ENCODE results near the gene BPIFA3.

BPIFA3 gene

DNA sequence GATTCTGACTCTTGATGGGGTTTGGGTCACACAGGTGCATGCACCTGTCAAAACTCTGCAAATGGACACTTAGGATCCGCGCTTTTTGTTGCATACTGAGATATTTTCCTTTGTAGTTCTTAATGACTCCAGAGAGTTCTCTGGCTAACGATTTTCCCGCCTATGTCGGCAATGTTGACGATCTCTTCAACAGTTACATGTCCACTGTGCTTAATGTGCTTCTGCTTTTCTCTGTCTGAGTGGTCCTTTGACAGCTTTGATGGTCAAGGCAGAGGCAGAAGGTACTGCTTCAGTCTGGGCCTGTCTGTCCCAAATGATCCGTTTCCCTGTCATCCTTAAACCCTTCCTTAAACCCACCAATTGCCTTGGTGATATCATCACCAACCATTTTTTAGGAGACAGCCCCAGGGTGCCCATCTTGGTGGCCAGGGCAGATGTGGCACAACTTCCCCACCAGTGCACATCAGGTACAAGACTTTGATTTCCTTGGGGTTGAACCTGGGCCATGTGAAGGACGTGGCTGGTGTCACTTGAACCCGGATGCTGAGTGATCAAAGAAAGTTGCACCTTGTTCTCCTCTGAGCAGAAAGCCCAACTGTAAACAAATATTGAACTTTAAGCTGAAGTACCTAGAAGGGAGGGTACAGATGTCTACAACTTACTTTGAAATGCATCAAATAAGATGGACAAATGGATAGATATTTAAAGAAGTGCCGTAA, 55.2 kb downstream of the BPIFA3 start:
- DNase-seq, result no peak

DNA sequence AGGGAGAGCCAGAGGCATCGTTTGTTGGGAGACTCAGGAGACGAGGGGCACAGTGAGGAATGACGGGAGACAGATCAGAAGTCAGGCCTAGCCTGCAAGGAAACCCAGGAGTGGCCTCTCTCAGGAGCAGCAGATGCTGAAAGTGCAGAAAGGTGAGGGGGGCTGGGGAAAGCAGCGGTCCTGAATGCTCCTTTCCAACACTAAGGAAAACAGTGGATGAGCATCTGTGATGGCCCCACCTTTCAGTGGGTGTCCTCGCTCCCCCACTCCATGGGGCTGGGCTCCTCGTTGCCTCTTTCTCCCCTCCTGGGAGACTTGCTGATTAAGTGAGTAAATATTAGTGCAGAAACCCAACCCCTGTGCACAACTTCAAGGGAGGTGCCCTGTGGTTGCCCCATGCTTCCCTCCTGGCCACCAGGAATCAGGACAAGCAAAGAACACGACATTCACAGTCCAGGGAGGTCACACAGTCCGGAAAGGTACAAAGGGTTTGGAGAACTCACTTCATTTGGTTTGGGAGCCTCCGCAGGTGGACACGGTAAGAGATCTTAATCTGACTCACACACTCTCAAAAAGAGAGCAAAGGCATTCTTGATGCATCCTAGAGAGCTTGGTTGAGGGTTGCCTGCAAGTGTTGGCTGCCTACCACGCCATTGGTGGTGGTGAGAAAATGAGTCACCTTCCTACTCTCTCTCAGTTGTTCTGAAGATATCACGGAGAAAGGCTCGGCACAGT, 56.1 kb downstream of the BPIFA3 start:
- no peak for DNase-seq

- no peak for DNase-seq
These were observed 58.1 kb downstream of the BPIFA3 start for GRCh38 chr20:33275215-33275614.

GRCh38 chr20:33275871-33276270, 58.7 kb downstream of the BPIFA3 start:
- no peak for DNase-seq

GRCh38 chr20:33276303-33277113, 59.4 kb downstream of the BPIFA3 start:
- no peak for DNase-seq
